Stimulated activated effector memory CD8-positive, alpha-beta T cell treated with anti-CD3 and anti-CD28 coated beads, Interleukin-12 subunit alpha, Interleukin-12 subunit beta, amount 100 ng/mL, for 72 hours (primary cell): ENCODE measurements around the gene PTPRM.
A peak's percentile ranks its signal among the peaks of the same experiment; 100 is the strongest.

Experiments used
- ATAC-seq: fragments of 150-1000 bp; cut with Tn5 transposase; 2 replicates; pipeline ENCODE4 v1.10.0; 2021
- DNase-seq, 2 donors: peaks; one replicate each; pipeline ENCODE4 v3.0.0; 2021 to 2022; ENCODE audit warnings: low spot score in 2 of 2
- H3K27ac Mint-ChIP-seq: one replicate; pipeline ENCODE4 v1.8.0; 2022; ENCODE audit warnings: mild to moderate bottlenecking, mixed read lengths
- H3K36me3 Mint-ChIP-seq: one replicate; pipeline ENCODE4 v1.8.0; 2022; ENCODE audit warnings: mild to moderate bottlenecking, mixed read lengths
- H3K4me1 Mint-ChIP-seq: one replicate; pipeline ENCODE4 v1.8.0; 2022; ENCODE audit warnings: mixed read lengths
- H3K4me3 Mint-ChIP-seq: one replicate; pipeline ENCODE4 v1.8.0; 2022; ENCODE audit warnings: mild to moderate bottlenecking, mixed read lengths
- H3K9me3 Mint-ChIP-seq: one replicate; pipeline ENCODE4 v1.8.0; 2022; ENCODE audit warnings: mixed read lengths

PTPRM gene

DNA sequence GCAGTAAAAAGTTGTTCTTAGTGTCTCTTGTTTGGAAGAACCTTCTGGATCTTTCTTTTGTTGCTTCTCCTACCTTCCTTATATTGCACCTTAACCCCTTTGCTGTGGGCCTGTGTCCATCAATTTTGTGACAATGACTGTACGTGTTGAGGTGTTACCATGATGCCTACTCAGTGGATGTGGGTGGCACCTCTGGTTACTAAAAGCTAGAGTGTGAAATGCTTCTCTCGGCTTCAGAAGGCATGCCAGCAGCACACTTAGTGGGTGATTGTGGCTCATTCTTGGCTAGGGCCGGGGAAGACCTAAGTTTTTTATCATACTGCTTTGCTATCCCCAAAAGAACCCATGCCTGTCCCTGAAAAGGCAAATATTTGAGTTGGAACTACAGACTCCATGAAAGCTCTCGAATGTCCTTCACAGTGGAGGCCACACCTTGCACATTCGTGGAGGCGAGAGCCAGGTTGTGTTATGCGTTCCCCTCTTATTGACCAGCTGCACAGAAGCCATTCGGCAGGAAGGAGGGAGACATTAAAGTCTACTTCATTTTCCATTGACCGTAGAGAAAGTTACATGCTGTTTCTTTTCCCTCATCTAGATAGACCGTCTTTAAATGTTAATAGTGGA lies 528.9 kb downstream of the PTPRM start:
- peaks cover 3% of the 10 kb centered on the region for H3K9me3 Mint-ChIP-seq
- ATAC-seq (peak; percentile 58), DNase-seq (no peak)
- H3K4me3 Mint-ChIP-seq: no peak overlapping the region
- no peak overlapping the region for H3K27ac Mint-ChIP-seq
- no peaks in the 10 kb centered on the region for H3K4me1 Mint-ChIP-seq
- peaks cover 18% of the 10 kb centered on the region for H3K36me3 Mint-ChIP-seq

- Mint-ChIP-seq H3K27ac (no peak overlapping the region), H3K4me3 (no peak overlapping the region), H3K9me3 (peaks cover 3% of the 10 kb centered on the region), H3K4me1 (no peaks in the 10 kb centered on the region), H3K36me3 (peaks cover 18% of the 10 kb centered on the region)
- no peak for DNase-seq
- no peak for ATAC-seq
These were observed 530.3 kb downstream of the PTPRM start for GRCh38 chr18:8097399-8097798.

- no peak overlapping the region for H3K27ac Mint-ChIP-seq
- ATAC-seq (no peak), DNase-seq (no peak)
- peaks cover 3% of the 10 kb centered on the region for H3K9me3 Mint-ChIP-seq
- no peak overlapping the region for H3K4me3 Mint-ChIP-seq
- H3K36me3 Mint-ChIP-seq: peaks cover 13% of the 10 kb centered on the region
- no peaks in the 10 kb centered on the region for H3K4me1 Mint-ChIP-seq
These were observed 530.8 kb downstream of the PTPRM start for GRCh38 chr18:8097927-8098326.

DNA sequence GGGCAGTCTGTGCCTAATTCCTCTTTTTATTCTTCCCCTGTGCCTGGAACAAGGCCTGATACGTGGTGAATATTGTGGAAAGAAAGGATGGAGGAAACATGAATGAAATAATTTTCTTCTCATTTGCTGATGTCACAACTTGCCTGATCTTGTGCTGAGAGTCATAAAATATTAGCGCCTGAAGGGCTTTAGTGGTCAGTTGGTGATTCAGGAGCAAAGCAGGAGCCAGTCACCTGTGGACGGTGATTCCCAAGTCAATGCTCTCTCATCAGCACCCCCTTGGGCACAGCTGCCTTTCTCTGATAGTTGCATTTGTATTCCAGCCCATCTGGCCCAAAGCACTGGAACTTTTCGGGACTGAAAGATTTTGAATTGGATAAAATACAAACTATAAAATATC lies 539.5 kb downstream of the PTPRM start:
- no peak overlapping the region for H3K4me3 Mint-ChIP-seq
- no peak overlapping the region for H3K27ac Mint-ChIP-seq
- no peak for DNase-seq
- no peaks in the 10 kb centered on the region for H3K4me1 Mint-ChIP-seq
- ATAC-seq: no peak
- no peaks in the 10 kb centered on the region for H3K36me3 Mint-ChIP-seq
- no peaks in the 10 kb centered on the region for H3K9me3 Mint-ChIP-seq

DNA sequence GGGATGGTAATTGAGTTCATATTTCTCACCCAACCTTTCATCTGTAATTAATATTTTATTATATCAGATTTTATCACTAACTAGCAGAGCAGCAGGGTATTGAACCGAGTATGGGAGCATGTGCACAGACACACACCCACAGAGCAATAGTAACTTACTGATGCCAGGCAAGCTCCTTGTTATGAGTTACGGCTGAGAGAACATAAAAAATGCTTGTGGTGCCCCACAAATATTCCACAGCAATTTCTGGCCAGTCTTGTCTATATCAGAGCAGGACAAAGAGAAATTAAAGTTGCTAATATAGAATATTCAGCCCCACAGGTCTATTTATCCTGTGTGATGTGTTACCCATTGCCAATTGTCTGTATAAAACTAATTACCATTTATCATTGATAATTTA lies 540.3 kb downstream of the PTPRM start:
- Mint-ChIP-seq H3K4me3 (no peak overlapping the region), H3K36me3 (no peaks in the 10 kb centered on the region), H3K27ac (no peak overlapping the region), H3K4me1 (no peaks in the 10 kb centered on the region), H3K9me3 (no peaks in the 10 kb centered on the region)
- ATAC-seq: no peak
- no peak for DNase-seq

DNA sequence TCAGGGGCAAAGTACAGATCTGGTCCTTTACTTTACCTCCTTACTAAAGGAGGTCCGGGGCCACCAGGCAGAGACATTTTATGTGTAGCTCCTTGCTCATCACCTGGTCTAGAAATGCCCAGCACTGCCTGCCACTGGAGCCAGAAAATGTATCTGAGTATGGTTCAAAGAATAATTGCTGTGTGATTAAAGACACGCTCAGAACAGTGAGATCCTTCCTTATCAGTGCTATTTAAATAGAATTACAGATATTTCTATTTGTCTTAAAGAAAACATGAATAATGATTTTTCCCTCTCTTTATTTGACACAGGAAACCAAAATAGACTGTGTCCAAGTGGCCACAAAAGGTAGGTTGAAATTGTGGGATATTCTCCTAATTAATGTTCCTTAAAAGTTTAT lies 547.4 kb downstream of the PTPRM start:
- no peak overlapping the region for H3K27ac Mint-ChIP-seq
- ATAC-seq (no peak), DNase-seq (no peak)
- H3K9me3 Mint-ChIP-seq: no peaks in the 10 kb centered on the region
- no peaks in the 10 kb centered on the region for H3K36me3 Mint-ChIP-seq
- no peak overlapping the region for H3K4me3 Mint-ChIP-seq
- H3K4me1 Mint-ChIP-seq: no peaks in the 10 kb centered on the region

DNA sequence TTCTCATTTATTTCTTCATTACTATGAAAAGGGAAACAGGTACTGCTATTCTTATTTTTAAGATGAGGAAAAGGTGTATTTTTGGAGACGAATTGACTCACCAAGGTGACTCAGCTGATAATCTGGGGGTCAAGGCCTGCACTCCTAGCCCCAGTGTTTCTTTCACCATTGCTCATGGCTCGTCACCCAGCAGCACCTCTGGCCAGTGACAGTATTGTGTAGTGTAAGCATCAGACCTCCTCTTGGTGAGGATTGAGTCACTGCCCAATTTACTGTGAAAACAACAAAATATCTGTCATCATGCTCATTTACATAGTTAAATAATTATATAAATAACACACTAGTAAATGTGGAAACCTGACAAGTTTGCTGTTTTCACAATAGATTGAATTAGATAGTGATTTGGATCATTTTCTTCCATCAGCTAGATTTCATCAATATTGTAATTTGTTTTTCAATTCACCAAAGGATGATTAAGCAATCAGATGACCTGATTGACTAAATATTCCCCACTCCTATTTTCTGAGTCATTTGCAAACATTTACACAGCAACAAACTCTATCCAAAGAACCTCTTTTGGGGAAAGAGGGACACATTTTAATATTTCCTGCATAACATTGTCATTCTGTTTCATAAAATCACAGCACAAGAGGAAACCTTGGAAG lies 549.4 kb downstream of the PTPRM start:
- ATAC-seq: peak; percentile 64

GRCh38 chr18:8117006-8117371 lies 549.9 kb downstream of the PTPRM start:
- DNase-seq: no peak
- H3K9me3 Mint-ChIP-seq: no peaks in the 10 kb centered on the region
- no peak for ATAC-seq
- no peak overlapping the region for H3K27ac Mint-ChIP-seq
- no peaks in the 10 kb centered on the region for H3K36me3 Mint-ChIP-seq
- H3K4me1 Mint-ChIP-seq: no peaks in the 10 kb centered on the region
- no peak overlapping the region for H3K4me3 Mint-ChIP-seq

More for the DNA sequence above, 549.4 kb downstream of the PTPRM start:
- no peaks in the 10 kb centered on the region for H3K36me3 Mint-ChIP-seq
- H3K27ac Mint-ChIP-seq: no peak overlapping the region
- DNase-seq: no peak
- no peak overlapping the region for H3K4me3 Mint-ChIP-seq
- H3K9me3 Mint-ChIP-seq: no peaks in the 10 kb centered on the region
- H3K4me1 Mint-ChIP-seq: no peaks in the 10 kb centered on the region

DNA sequence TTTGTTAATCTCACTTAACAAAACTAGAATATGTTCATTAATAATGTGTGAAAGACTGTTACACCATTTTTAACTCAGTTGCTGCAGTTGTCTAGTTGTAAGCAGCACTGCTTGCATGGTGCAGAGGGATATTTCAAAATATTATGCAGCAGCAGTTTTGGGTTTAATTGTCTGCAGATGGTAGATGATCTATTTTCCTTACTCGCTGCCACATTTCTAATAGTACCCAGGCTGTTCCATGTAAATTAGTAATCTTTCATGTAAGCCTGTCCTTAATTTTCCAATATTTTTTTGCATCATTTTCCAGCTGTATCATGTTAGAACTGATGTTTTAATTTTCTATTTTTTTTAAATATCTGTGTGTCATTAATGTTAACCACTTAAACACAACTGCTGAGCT lies 554.0 kb downstream of the PTPRM start:
- Mint-ChIP-seq H3K4me1 (no peaks in the 10 kb centered on the region), H3K36me3 (no peaks in the 10 kb centered on the region), H3K4me3 (no peak overlapping the region), H3K9me3 (no peaks in the 10 kb centered on the region), H3K27ac (no peak overlapping the region)
- DNase-seq: no peak
- no peak for ATAC-seq

- ATAC-seq (no peak), DNase-seq (no peak)
These were observed 554.9 kb downstream of the PTPRM start for GRCh38 chr18:8121942-8122480.

GRCh38 chr18:8124232-8125146 lies 557.4 kb downstream of the PTPRM start:
- no peaks in the 10 kb centered on the region for H3K36me3 Mint-ChIP-seq
- no peak overlapping the region for H3K27ac Mint-ChIP-seq
- DNase-seq (no peak), ATAC-seq (peak; percentile 40)
- no peak overlapping the region for H3K4me3 Mint-ChIP-seq
- H3K4me1 Mint-ChIP-seq: no peaks in the 10 kb centered on the region
- H3K9me3 Mint-ChIP-seq: peaks cover under 1% of the 10 kb centered on the region

More at GRCh38 chr18:8121942-8122480, 554.9 kb downstream of the PTPRM start:
- Mint-ChIP-seq H3K27ac (no peak overlapping the region), H3K9me3 (no peaks in the 10 kb centered on the region), H3K4me1 (no peaks in the 10 kb centered on the region), H3K36me3 (no peaks in the 10 kb centered on the region), H3K4me3 (no peak overlapping the region)

DNA sequence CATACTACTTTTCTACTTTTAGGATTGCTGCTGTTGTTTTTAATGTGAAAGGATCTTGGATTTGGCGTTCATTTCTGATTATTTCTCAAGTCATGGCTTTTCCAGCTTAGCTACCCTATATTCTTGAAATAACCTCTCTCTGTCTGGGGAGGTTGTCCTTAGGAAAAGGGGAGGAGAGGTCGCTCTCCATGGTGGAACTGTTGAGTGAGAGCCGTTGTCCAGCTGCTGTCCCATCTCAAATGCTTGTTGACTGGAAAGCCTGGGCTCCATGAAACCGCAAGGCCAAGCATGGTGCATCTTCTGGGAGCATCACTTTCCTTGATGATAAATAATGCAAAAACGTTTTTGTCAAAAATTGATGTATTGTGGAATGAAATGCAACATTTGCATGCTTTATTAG lies 563.0 kb downstream of the PTPRM start:
- H3K36me3 Mint-ChIP-seq: no peaks in the 10 kb centered on the region
- H3K27ac Mint-ChIP-seq: no peak overlapping the region
- H3K4me3 Mint-ChIP-seq: no peak overlapping the region
- H3K4me1 Mint-ChIP-seq: no peaks in the 10 kb centered on the region
- H3K9me3 Mint-ChIP-seq: peaks cover 2% of the 10 kb centered on the region
- no peak for DNase-seq
- no peak for ATAC-seq

GRCh38 chr18:8133032-8133431 lies 565.9 kb downstream of the PTPRM start:
- ATAC-seq (no peak), DNase-seq (no peak)
- H3K27ac Mint-ChIP-seq: no peak overlapping the region
- H3K4me3 Mint-ChIP-seq: no peak overlapping the region
- peaks cover 2% of the 10 kb centered on the region for H3K9me3 Mint-ChIP-seq
- H3K36me3 Mint-ChIP-seq: no peaks in the 10 kb centered on the region
- no peaks in the 10 kb centered on the region for H3K4me1 Mint-ChIP-seq

- peaks cover 5% of the 10 kb centered on the region for H3K9me3 Mint-ChIP-seq
- ATAC-seq: no peak
- H3K36me3 Mint-ChIP-seq: peaks cover 6% of the 10 kb centered on the region
- DNase-seq: no peak
- no peak overlapping the region for H3K27ac Mint-ChIP-seq
- peaks cover 8% of the 10 kb centered on the region for H3K4me1 Mint-ChIP-seq
- no peak overlapping the region for H3K4me3 Mint-ChIP-seq
These were observed 566.8 kb downstream of the PTPRM start for GRCh38 chr18:8133888-8134287.

GRCh38 chr18:8139127-8139527 lies 572.0 kb downstream of the PTPRM start:
- Mint-ChIP-seq H3K4me3 (no peak overlapping the region), H3K4me1 (peaks cover 14% of the 10 kb centered on the region), H3K27ac (no peak overlapping the region), H3K36me3 (peaks cover 6% of the 10 kb centered on the region), H3K9me3 (peaks cover 5% of the 10 kb centered on the region)
- ATAC-seq: no peak
- no peak for DNase-seq
